Transverse colon (tissue), 3 donors: ENCODE results near the gene DRC3.

Experiments used
- POLR2A ChIP-seq: fragments of 450-650 bp; IDR thresholded peaks from one replicate; pipeline ENCODE4 v1.6.1; 2016; ENCODE audit warnings: antibody characterized with exemption, mild to moderate bottlenecking, moderate library complexity
- POLR2AphosphoS5 ChIP-seq, 3 donors: sonication (generic); formaldehyde crosslinking; IDR thresholded peaks; one replicate each; pipeline ENCODE4 v1.6.1; 2016; ENCODE audit warnings: antibody characterized with exemption in 3 of 3

DNA sequence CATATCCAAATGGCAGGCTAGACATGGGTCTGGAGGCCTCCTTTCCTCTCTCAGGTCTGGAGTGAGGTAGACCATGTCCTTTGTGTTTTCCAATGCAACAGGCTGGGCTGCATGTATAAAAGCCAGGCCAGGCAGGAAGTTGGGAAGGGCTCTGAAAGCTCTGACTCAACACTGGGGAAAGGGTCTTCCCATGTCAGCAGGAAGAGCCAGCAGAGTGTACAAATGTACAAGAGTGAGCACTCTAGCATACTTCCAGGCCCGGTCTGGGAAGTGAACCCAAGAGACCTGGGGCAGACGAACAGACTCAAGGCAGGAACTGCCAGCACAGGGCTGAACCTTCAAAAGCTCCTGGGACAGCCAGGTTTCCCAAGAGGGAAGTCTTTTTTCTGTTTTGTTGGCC lies 59.3 kb downstream of the DRC3 start:
- TF ChIP-seq POLR2A (no peak), POLR2AphosphoS5 (IDR thresholded peaks at IDR 0.05) (no peak)
